ELR (cell line): ENCODE results near the gene EIF1B.
"Not testable (repeated sequence)": the region's sequence is repeated elsewhere in the genome, so short reads cannot be mapped to it uniquely, and the experiment has no call there.

Source experiments
- DNase-seq: peaks from one replicate; pipeline ENCODE4 v3.0.0-alpha.2; 2015; ENCODE audit warnings: low read depth

Gene EIF1B

DNA sequence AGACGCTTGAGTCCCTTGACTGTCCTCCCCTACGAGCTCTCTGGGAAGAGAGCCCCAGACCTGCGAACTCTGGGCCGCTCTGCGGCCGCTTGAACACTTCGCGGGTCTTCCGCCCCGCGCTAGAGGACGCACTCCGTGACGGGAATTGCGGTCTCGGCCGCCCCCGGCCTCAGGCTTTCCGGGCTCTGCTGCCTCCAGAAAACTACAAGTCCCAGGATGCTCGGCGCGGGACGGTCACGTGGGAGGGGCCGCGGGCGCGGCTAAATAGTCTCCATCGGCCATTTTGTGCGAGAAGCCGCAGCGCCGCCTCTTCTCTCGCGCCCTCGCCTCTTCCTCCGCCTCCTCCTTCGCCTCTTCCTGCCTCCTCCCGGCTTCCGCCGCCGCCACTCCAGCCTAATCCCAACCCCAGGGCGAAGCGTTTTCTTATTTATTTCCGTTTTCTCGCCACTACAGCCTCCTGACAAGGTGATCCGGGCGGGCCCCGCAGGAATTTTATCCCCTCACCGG lies at the start of gene EIF1B:
TSS of gene EIF1B (plus strand) at position 290 of the 507 bp plus-strand sequence. CDS start 235 bp downstream, outside the sequence.
- DNase-seq: peak; percentile 97

DNA sequence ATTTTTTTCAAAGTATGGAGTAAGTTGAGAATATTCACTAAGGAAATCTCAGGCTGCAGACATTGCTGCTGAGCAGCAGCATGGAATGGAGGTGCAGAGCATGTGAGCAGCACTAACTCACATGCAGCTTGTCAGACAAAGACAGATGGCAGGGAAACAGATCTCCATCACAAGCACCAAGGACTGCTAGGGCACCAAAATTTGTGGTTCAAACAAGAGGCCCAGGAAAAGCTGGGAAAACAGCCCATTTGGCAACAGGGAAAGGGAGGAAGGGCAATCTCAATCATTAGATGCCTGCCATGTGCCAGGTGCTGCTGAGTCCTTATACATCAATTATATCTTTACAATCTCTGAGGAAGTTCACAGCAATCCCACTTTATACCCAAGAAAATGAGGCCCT lies 47.2 kb upstream of the EIF1B start:
- no peak for DNase-seq

DNA sequence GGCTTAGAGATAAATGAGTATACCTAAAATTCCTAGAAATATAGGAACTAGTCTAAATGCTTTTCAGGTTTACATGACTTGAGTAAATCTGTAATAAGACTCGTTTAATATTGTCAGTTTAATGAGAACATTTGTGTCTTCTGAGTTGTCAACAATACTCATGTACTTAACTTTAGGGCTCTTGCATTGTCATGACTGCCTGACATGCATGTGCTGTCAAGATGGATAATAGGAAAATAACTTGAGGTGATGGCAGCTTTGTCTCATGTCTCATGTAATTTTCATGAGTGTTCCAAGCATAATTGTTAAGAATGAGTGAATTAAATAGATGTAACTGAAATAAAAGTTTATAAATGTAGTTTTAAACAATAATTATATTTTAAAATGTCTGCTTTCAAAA lies 45.1 kb upstream of the EIF1B start:
- DNase-seq: no peak

DNA sequence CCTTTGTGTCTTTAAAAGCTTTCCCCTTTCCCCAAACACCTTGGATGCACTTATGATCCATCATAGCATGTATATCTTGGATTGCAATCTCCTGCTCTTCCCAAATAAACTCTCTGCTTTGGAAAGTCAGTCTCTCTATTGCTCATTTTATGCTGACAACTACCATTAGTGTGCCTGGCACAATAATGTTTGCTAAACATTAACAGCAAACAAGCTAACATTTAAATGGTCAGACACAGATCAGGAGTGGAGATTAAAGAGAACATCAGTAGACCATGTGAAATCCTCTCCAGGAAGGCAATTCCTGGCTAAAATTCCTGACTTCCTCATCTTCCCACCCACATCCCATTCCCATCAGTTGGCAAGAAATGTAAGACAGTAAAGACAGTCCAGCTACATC lies 44.3 kb upstream of the EIF1B start:
- DNase-seq: no peak

DNA sequence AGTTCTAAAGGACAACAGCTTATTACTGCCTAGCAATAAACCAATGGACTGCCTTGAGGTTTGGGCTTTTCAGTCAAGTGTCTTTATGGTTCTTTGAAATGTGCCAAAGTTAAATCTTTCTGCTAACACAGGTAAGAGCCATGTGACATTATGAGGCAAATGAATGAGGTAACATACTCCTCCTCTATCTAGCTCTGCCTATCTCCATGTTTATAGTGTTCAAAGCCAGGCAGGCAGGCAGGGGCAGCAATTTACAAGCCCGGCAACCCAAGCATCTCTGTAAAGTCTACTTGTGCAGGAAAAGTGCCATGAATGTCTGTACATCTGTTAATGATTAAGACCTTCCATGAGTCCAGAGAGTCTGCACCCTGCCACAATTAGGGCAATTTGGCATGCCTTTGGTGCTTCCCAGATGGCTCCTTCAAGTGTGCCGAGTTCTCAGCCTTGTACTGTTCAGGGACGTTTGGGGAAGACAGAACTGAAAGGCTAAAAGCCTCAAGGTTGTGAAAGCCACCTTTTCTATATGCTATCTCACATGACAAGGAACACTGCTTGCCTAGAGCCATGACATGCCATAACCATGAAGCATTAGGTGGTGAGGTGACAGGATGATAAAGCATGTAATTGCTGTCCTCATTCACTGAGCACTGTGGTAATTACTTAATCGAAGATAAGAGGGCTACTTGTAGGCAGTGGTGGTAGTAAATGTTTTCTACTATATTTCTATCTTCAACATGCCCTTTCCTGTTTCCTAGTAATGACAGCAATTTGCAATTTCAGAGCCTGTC lies 41.4 kb upstream of the EIF1B start:
- peak; percentile 3 for DNase-seq

DNA sequence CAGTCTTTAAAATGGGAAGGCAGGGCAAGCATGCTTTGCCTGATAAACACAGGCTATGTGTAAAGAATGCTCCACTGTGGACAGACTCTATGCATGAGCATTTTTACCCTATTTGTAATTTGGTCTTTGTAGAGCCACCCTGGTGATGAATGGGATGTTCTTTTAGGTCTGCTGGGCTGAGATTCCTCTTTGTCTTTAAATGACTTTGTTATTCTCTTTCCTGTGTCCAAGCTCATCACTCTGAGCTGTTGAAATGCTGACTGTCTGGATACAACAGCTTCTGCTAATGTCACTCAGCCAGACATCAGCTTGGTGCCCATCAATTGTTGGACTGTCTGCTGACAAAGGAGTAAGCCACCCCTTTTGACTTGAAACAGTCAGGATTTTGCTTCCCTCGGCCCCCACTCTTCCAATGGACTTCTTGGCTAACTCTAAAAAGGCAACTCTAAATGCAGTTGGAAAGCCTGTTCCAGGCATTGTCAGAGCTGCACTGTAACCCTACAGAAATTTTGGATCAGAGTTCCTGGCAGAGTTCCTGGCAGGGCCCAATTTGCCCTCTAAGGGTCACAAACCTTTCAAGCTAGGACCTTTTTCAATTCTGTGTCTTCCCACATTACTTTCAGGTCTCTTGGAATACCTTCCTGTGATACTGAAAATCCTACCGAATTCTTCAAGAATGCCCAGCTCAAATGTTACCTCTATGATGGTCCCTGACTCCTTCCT lies 40.5 kb upstream of the EIF1B start:
- no peak for DNase-seq

DNA sequence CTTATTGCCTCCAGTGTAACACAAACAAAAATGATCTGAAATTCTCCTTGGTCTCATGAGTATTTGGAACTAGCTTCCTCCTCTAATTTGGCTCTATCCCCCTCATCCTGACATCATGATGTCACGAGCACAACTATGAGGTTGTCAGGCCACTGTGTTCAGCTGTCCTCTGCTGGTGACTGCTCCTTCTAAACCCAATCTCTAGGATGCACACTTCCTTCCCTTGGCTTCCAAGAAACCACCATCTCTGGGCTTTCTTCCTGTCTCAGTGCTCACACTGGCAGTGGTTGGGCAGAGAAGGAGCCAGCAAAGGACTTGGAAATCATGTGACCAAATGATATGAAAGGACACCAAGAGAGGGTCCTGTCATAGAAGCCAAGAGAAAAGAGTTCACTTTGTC lies 30.7 kb upstream of the EIF1B start:
- DNase-seq: no peak

DNA sequence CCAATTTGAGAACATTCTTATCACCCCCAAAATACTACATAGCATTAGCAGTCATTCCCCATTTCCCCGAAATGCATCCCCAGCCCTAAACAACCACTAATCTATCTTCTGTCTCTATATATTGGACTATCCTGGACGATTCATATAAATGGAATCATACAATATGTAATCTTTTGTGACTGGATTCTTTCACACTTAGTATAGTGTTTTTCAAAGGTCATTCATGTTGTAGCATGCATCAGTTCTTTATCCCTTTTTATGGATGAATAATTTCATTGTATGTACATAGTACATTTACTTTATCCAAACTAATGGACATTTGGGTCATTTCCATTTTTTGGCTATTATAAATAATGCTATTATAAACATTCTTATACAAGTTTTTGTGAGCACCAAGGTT lies 27.5 kb upstream of the EIF1B start:
- no peak for DNase-seq

DNA sequence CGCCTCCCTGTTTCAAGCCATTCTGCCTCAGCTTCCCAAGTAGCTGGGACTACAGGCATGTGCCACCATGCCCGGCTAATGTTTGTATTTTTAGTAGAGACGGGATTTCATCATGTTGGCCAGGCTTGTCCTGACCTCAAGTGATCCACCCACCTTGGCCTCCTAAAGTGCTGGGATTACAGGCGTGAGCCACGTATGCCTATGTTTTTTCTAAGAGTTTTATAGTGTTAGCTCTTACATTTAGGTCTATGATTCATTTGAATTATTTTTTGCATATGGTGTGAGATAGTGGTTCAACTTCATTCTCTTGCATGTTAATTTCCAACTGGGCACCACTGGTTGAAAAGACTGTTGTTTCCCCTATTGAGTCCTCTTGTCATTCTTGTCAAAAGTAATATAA lies 26.4 kb upstream of the EIF1B start:
- DNase-seq: not testable (repeated sequence)

DNA sequence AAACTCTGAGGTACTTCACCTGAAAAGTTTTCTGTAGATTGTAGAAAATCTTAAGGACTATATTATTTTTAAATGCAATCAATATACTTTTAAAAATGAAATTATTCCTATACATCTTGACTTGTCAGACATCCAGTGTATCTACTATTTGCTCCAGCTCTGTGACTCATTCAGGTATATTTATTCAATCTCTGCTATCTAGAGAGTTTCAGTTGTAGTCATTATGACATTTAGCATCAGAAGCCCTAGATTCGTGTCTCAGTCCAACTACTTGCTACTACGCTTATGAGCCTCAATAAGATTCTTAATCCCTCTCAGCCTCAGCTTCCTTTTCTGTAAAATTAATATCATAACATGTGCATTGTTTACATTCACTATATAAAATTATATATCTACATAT lies 22.3 kb upstream of the EIF1B start:
- no peak for DNase-seq

DNA sequence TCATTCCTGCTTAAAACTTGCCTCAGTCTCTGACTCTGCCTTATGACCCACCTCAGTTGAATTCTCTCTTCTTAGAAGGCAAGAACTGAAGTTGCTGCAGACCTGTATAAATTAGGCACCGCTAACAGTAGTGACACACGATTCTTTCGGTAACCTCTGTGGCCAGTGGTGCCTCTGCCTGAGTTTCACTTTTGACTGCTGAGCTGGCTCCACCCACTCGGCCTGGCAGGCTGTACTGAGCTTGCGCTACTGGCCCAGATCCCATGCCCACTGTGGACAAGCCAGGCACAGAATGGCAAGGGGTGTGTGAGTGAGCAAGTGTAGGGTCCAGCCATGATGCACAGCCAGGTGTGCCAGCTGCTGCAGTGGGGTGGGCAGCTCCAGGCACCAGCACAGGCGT lies 19.1 kb upstream of the EIF1B start:
- no peak for DNase-seq

DNA sequence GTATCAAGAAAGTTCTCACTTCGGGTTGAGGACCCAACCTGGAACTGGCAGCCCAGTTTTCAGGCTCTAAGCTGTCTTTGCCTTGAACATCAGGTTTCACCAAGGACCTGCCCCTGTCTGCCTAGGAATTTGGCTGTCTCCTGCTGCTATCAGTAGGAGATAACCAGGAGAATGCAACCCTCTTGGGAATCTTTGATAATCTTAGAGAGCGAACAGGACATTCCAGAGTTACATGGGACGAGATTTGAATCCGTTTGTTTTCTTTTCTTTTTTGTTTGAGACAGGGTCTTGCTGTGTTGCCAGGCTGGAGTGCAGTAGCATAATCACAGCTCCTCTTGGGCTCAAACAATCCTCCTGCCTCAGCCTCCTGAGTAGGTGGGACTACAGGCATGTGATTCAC lies 18.0 kb upstream of the EIF1B start:
- no peak for DNase-seq

DNA sequence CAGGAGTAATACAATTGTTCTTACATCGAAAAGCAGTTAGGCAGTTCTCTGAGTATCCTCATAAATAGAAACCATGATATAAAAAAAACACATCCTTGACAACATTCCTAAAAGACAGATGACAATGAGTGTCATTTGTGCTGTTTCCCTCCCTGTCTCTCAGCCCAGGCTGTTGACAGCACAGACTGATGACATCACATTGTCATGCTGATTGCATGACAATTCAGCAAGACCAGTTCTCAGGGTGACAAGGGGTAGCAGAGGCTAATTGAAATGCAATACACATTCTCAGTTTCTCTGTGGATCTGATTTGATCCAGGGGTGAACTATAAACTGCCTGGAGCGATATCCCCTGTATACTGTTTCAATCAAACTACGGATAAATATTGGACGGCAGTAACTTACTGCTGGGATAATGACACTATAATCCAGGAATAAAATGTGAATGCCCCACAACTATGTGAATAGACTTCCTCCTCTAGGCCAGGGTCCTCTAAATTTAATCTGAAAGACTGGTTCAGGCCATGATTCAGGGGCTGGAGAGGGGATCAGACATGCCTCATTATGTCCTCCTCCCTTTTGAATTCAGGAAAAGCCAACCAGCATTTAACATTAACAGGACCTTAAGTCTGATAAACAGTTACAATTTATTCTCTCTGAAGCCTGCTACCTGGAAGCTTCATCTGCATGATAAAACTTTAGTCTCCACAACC lies 16.7 kb upstream of the EIF1B start:
- DNase-seq: no peak

DNA sequence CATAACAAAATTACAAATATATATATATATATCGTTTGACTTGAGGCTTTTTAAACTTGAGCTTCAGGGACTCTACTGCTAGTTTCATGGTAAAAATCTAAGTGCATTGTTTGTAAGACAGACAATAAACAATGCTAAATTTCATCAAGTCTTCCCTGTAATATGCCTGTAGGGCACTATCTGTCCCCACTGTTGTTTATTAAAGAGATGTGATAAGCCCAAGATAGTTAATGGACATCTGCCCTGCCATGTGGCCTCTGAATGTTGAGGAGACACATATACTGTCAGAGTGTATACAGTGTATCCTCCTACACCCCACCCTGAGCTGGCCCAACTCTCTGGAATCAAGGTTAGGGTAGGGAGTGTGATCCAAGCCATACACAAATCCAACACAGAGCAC lies 15.1 kb upstream of the EIF1B start:
- DNase-seq: no peak

DNA sequence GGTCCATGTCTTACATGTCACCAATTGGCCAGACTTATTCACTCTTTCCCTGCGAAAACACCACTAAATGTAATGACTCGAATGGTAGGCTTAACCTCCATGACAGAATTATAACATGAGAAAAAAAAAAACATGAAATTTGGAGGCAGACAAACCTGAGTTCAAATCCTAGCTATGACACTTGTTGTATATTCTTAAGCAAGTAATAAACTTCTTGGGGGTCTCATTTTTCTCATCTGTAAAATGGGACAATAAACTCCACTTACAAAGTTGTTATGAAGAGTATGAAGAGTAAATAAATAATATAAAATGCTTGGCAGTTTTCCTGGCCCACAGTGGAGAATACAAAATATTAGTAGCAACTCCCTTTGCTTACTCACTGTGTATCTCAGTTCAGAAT lies 11.4 kb upstream of the EIF1B start:
- DNase-seq: no peak

DNA sequence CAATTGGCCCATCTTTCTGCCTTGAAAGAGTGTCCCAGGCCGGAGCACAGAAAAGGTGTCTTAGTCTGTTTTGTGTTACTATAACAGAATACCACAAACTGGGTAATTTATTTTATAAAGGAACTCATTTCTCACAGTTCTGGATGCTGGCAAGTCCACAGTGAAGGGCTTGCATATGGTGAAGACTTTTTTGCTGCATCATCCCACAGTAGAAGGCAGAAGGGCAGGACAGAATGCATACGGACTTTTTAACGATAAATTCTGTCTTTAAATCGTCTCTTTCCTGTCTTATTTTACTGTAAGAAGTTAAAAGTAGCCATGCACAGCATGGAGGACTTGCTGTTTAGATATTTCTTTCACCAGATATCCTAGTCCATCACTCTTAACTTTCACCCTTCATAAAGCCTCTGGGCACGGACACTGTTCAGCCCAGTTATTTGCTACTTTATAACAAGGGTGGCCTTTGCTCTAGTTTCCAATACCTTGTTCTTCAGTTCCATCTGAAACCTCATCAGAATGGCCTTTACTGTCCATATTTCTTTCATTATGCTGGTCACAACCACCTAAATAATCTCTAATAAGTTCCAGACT lies 10.3 kb upstream of the EIF1B start:
- no peak for DNase-seq

DNA sequence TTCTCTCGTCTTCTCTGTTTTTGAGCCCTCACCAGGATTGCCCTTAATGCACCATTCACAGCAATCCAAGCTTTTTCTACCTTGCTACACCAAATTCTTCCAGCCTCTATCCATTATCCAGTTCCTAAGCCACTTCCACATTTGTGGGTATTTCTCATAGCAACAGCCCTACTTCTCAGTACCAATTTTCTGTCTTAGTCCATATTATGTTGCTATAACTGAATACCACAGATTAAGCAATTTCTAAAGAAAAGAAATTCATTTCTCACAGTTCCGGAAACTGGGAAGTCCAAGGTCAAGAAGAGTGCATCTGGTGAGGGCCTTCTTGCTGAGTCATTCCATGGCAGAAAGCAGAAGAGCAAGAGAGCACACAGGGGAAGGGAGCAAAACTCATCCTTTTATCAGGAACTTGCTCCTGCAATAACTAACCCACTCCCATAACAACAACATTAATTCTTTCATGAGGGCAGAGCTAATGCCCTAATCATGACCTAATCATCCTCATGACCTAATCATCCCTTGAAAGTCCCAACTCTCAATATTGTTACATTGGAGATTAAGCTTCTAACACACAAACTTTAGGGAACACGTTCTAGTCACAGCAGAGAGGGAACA lies 9.7 kb upstream of the EIF1B start:
- DNase-seq: peak; percentile 79

DNA sequence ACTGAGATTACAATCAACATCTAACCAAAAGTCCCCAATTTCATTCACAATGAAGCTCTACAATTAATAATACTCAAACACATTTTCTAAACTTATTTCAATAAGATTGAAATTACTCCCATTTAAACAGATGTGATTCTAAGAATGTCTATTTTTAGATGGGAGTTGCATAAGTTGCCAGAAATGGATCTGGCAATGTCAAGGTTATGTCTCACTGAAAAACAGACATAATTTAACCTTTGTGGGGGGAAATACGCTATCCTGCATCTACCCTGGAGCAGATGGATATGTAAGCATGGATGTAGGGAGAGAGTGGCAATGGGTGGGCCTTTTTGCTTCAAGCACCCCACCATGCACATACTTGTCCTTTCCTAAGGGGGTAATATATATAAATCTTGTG lies 6.7 kb upstream of the EIF1B start:
- no peak for DNase-seq

DNA sequence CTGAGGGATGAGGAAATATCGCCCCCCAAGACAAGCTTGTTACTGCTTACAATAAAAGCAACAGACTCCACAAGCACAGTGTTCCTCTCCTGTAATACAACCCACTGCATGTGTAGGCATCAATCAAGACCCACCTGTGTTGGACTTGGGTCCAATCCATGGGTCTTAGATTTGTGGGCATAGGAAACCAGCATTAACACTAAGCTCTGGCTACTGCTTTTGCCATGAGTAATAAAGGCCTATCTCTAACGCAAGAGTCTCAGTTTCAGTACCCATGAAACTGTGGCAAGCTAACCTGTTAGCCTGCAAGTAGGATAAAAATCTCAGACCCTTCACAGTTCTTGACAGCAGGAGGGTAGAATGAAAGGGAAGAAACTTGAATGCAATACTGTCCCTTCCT lies 5.2 kb upstream of the EIF1B start:
- DNase-seq: no peak

DNA sequence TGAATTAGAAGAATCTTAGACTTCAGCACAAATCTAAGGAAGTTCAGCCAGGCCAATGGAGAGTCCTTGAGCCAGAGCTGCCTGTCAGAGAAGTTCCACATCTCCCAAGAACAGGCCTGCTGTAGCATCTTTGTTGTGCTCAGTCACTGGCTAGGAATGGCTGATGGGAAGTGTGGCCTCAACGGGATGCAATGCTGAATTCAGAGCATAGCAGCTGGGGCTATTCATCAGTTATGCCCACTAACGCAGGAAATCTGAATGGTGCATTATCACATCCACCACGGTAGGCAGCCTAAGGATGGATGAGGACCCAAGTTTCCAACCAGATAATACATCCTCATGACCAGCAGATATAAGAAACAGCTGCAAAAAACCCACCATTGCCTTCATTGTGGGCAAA lies 3.2 kb upstream of the EIF1B start:
- DNase-seq: peak; percentile 64

DNA sequence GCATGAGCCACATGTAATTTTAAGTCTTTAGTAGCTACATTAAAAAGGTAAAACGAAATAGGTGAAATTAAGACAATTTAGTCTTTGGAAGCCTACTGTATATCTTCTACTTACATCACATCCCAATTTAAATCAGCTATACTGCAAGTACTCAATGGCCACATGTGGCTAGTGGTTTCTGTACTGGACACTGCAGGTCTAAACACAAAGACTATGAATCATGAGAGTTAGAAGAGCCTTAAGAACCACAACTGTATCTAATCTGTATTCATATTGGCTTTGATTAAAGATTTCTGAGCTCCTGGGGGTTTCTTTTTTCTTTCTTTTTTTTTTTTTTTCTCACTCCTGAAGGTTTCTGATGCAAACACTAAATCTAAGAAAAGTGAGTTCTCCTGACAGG lies 2.3 kb upstream of the EIF1B start:
- DNase-seq: peak; percentile 39
